Suprapubic skin (tissue), 4 donors: Measurements from ENCODE around the gene ZNF324B. TPM values are rescaled to one million over a fixed set of nuclear protein-coding genes. Genes with fewer than 3 reads are reported as not detected.

Experiments used
- DNase-seq, 2 donors: peaks; one replicate each; pipeline ENCODE4 v3.0.0-alpha.2; 2019; ENCODE audit warnings: low spot score in 2 of 2
- H3K27ac ChIP-seq: fragments of 200-600 bp; sonication (generic); one replicate; pipeline ENCODE4 v1.5.1; 2019
- H3K27me3 ChIP-seq: fragments of 200-600 bp; sonication (generic); one replicate; pipeline ENCODE4 v1.5.1; 2019
- H3K36me3 ChIP-seq: fragments of 200-600 bp; sonication (generic); one replicate; pipeline ENCODE4 v1.5.1; 2019
- H3K4me1 ChIP-seq: fragments of 200-600 bp; sonication (generic); one replicate; pipeline ENCODE4 v1.5.1; 2019
- H3K4me3 ChIP-seq: fragments of 200-600 bp; sonication (generic); one replicate; pipeline ENCODE4 v1.5.1; 2019; ENCODE audit warnings: mild to moderate bottlenecking
- H3K9me3 ChIP-seq: fragments of 200-600 bp; sonication (generic); one replicate; pipeline ENCODE4 v1.5.1; 2019
- EP300 ChIP-seq: sonication (generic); formaldehyde crosslinking; IDR thresholded peaks from one replicate; pipeline ENCODE4 v1.6.1; 2017; ENCODE audit warnings: antibody characterized with exemption
- POLR2A ChIP-seq, 2 donors: fragments of 450-650 bp; IDR thresholded peaks; one replicate each; pipeline ENCODE4 v1.6.1; 2017; ENCODE audit warnings: antibody characterized with exemption in 2 of 2, mild to moderate bottlenecking in 2 of 2, moderate library complexity in 2 of 2
- POLR2AphosphoS5 ChIP-seq, 3 donors: sonication (generic); formaldehyde crosslinking; IDR thresholded peaks; one replicate each; pipeline ENCODE4 v1.6.1; 2017; ENCODE audit warnings: antibody characterized with exemption in 3 of 3
- WGBS: methylation state at CpG from one replicate; pipeline ENCODE4 v1.1.5; 2018; 5-methylcytosine and 5-hydroxymethylcytosine counted together
- total RNA-seq, 4 donors: library from RNA; depleted of rRNA; stranded (reverse); fragments of >200 nt; gene quantifications; one replicate each; pipeline ENCODE4 v1.1.0, GENCODE V29; 2016
- TF ChIP-seq, protein P1 (sequence below), 2 donors: fragments of 200-600 bp in 1 of 2; fragments of 450-650 bp in 1 of 2; sonication (generic) in 1 of 2; IDR thresholded peaks; one replicate each; pipeline ENCODE4 v1.5.1; 2016 to 2019; ENCODE audit warnings: antibody characterized with exemption in 2 of 2, mild to moderate bottlenecking in 1 of 2, moderate library complexity in 1 of 2

Gene ZNF324B
- total RNA-seq, 4 donors from 2014 or later: 9.7 to 28.7 (median 13.8) TPM

DNA sequence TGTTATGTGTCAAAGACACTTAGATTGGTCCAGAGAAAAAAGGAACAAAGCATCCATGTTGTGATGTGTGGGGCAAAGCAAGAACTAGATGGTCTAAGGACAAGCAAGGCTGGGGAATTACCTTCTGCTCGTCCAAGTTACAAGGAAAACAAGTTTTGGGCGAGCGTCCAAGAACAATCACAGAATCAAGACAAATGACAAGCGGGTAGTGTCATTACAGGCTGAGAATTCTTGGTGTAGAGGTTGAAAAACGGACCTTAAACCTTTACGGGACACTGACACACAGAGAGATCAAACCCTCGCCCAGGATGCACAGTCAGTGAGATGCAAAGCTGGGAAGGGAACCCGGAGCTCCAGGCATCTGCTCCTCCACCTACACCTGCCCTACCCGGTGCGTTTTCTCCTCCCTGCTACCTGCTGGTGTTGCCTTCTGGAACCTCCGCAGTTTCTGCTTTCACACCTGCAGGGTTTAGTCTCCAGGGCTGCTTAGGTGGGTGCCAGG lies 515 bp upstream of the ZNF324B start:
- TF ChIP-seq, protein P1, sequence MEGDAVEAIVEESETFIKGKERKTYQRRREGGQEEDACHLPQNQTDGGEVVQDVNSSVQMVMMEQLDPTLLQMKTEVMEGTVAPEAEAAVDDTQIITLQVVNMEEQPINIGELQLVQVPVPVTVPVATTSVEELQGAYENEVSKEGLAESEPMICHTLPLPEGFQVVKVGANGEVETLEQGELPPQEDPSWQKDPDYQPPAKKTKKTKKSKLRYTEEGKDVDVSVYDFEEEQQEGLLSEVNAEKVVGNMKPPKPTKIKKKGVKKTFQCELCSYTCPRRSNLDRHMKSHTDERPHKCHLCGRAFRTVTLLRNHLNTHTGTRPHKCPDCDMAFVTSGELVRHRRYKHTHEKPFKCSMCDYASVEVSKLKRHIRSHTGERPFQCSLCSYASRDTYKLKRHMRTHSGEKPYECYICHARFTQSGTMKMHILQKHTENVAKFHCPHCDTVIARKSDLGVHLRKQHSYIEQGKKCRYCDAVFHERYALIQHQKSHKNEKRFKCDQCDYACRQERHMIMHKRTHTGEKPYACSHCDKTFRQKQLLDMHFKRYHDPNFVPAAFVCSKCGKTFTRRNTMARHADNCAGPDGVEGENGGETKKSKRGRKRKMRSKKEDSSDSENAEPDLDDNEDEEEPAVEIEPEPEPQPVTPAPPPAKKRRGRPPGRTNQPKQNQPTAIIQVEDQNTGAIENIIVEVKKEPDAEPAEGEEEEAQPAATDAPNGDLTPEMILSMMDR (IDR thresholded peaks at IDR 0.05): no peak
- no peak for TF ChIP-seq POLR2A (IDR thresholded peaks at IDR 0.05)
- no peak for TF ChIP-seq EP300
- no peak for TF ChIP-seq POLR2AphosphoS5 (IDR thresholded peaks at IDR 0.05)
- Histone ChIP-seq H3K9me3 (no peaks in the 10 kb centered on the region), H3K27me3 (peaks cover 21% of the 10 kb centered on the region), H3K36me3 (peaks cover 19% of the 10 kb centered on the region), H3K4me1 (peaks cover 13% of the 10 kb centered on the region), H3K27ac (peak overlapping the region; percentile 78), H3K4me3 (peak overlapping the region; percentile 95)
- no peak for DNase-seq
- WGBS: 2% methylated on average over 11 of the region's 11 CpGs

DNA sequence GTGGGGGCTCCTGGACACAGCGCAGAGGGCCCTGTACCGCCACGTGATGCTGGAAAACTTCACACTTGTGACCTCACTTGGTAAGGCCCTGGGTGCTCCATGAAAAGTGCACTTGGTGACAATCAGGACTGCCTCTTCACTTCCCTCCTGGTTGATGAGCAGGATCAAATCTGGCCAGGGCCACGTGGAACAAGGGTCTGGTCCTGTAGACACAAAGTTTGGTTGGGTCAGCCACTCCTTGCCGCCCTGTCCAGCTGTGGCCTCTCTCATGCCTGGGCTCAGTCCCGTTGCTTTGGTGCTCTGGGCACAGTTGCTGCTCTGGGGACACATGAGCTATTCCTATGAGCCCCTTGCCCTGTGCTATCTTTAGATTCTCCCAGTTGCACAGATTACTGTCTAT lies 2.3 kb downstream of the ZNF324B start:
- peaks cover 34% of the 10 kb centered on the region for H3K36me3 ChIP-seq
- no peaks in the 10 kb centered on the region for H3K9me3 ChIP-seq
- H3K27me3 ChIP-seq: no peaks in the 10 kb centered on the region
- DNase-seq: no peak
- no peak overlapping the region for H3K4me3 ChIP-seq
- 100% methylated on average over 3 of the region's 6 CpGs for WGBS
- peaks cover 13% of the 10 kb centered on the region for H3K4me1 ChIP-seq
- H3K27ac ChIP-seq: no peak overlapping the region
- TF ChIP-seq POLR2AphosphoS5 (IDR thresholded peaks at IDR 0.05) (no peak), POLR2A (IDR thresholded peaks at IDR 0.05) (no peak)

DNA sequence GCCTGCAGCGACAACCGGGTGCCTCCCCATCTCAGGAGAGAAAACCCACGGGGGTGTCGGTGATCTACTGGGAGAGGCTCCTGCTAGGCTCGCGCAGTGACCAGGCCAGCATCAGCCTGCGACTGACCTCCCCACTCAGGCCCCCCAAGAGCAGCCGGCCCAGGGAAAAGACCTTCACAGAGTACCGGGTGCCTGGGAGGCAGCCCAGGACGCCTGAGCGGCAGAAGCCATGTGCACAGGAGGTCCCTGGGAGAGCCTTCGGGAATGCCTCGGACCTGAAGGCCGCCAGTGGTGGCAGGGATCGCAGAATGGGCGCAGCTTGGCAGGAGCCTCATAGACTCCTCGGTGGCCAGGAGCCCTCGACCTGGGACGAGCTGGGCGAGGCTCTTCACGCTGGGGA lies 3.9 kb downstream of the ZNF324B start:
- 100% methylated on average over 4 of the region's 21 CpGs for WGBS
- DNase-seq: no peak
- peaks cover 34% of the 10 kb centered on the region for H3K36me3 ChIP-seq

GRCh38 chr19:58456111-58456510 lies 4.7 kb downstream of the ZNF324B start:
- DNase-seq: no peak
- H3K36me3 ChIP-seq: peaks cover 34% of the 10 kb centered on the region
- H3K27ac ChIP-seq: no peak overlapping the region
- H3K4me1 ChIP-seq: peaks cover 7% of the 10 kb centered on the region
- WGBS: 98% methylated on average over 24 of the region's 35 CpGs
- TF ChIP-seq POLR2AphosphoS5 (IDR thresholded peaks at IDR 0.05) (no peak), EP300 (no peak), POLR2A (IDR thresholded peaks at IDR 0.05) (no peak)
- TF ChIP-seq, protein P1 (IDR thresholded peaks at IDR 0.05): no peak
- H3K9me3 ChIP-seq: no peaks in the 10 kb centered on the region
- no peak overlapping the region for H3K4me3 ChIP-seq
- no peaks in the 10 kb centered on the region for H3K27me3 ChIP-seq

More for the DNA sequence above, 3.9 kb downstream of the ZNF324B start:
- no peak for TF ChIP-seq EP300
- TF ChIP-seq POLR2A (IDR thresholded peaks at IDR 0.05): no peak
- H3K4me3 ChIP-seq: no peak overlapping the region
- peaks cover 13% of the 10 kb centered on the region for H3K4me1 ChIP-seq
- H3K9me3 ChIP-seq: no peaks in the 10 kb centered on the region
- no peak overlapping the region for H3K27ac ChIP-seq
- no peaks in the 10 kb centered on the region for H3K27me3 ChIP-seq

- WGBS: 71% methylated on average over 2 of the region's 2 CpGs
- Histone ChIP-seq H3K27me3 (no peaks in the 10 kb centered on the region), H3K4me1 (no peaks in the 10 kb centered on the region), H3K4me3 (no peak overlapping the region), H3K9me3 (no peaks in the 10 kb centered on the region), H3K27ac (no peak overlapping the region), H3K36me3 (peaks cover 21% of the 10 kb centered on the region)
- TF ChIP-seq, protein P1 (IDR thresholded peaks at IDR 0.05): no peak
- TF ChIP-seq POLR2A (IDR thresholded peaks at IDR 0.05): no peak
- no peak for TF ChIP-seq POLR2AphosphoS5 (IDR thresholded peaks at IDR 0.05)
- TF ChIP-seq EP300: no peak
- no peak for DNase-seq
These were observed 8.6 kb downstream of the ZNF324B start for GRCh38 chr19:58460039-58460438.

DNA sequence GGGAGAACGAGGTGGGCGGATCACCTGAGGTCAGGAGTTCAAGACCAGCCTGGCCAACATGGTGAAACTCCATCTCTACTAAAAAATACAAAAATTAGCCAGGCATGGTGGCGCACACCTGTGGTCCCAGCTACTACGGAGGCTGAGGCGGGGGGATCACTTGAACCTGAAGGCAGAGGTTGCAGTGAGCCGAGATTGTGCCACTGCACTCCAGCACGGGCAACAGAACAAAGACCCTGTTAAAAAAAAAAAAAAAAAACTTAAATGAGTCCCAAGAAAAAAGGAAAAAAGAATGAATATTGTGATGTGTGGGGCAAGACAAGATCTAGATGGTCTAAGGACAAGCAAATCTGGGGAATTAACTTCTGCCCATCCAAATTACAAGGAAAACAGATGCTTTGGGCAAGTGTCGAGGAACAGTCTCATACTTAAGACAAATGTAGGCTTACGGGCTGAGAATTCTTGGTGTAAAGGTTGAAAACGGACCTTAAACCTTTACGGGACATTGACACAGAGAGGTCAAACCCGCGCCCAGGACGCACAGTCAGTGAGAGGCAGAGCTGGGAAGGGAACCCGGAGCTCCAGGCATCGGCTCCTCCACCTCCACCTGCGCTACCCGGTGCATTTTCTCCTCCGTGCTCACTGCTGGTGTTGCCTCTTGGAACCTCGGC lies 14.8 kb downstream of the ZNF324B start:
- H3K27me3 ChIP-seq: no peaks in the 10 kb centered on the region
- H3K9me3 ChIP-seq: no peaks in the 10 kb centered on the region
- H3K27ac ChIP-seq: no peak overlapping the region
- no peak for DNase-seq
- H3K36me3 ChIP-seq: peaks cover 21% of the 10 kb centered on the region
- 49% methylated on average over 15 of the region's 20 CpGs for WGBS
- peaks cover 22% of the 10 kb centered on the region for H3K4me1 ChIP-seq
- peak overlapping the region; percentile 100 for H3K4me3 ChIP-seq
- TF ChIP-seq, protein P1 (IDR thresholded peaks at IDR 0.05): no peak
- TF ChIP-seq EP300 (no peak), POLR2AphosphoS5 (IDR thresholded peaks at IDR 0.05) (no peak), POLR2A (IDR thresholded peaks at IDR 0.05) (no peak)
